HG03432 (cell line): ENCODE data around the gene TUBGCP3.

Experiments
- ATAC-seq: cut with Tn5 transposase; IDR thresholded peaks from one replicate; pipeline ENCODE4 v1.9.1; 2021; ENCODE audit warnings: mild to moderate bottlenecking, moderate library complexity; ENCODE audit not compliant: unreplicated experiment

Gene TUBGCP3

DNA sequence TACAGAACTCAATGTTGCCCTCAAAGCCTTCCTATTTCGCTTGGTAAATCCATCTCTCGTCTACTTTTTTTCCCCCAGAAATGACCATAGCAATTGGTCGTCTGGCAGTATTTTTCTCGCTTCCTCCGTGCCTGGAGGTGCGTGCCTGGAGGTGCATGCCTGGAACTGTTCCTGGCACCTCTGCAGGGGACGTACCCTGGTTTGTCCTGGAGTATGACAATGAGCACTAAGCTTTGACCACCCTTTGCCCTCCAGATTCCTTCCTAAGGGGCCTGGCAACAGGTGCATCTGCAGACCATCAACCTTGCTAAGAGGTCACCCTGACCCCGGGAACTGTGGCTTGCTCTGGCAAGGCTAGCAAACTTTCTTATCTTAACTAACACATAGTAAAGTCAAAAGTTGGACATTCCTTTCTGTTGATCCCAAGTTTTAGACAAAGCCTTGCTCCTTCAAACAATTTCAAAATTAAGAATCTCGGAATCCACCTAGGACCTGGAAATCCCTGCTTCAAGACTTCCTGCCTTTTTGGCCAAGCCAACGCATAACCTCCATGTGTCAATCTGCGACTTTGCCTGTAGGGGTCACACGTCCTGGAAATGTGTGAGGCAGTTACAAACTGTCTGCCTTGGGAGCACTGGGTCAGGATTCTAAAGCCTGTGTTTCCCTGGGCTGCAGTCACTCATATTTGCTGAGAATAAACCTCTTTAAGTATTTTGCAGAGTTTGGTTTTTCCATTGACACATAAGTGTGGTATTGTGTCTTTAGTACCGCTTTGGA lies 28.8 kb upstream of the TUBGCP3 start:
- peak; percentile 74 for ATAC-seq

DNA sequence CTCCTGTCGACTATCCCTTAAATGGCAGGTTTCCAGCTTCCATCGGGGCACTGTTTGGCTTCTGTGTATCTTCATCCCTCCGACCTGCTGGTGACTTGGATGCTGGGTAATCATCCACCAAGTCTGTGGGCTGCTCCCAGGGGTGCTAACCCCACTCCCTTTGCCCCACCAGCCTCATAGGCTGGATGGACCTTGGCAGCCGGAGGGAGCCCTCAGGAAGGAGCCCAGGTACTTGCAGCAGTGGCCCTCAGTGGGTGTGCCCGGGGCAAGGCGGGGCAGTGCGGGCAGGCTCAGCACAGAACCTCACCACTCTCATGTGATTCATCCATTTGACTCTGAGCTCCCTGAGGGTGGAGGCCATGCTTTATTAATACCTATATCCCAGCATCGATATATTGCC lies 27.4 kb upstream of the TUBGCP3 start:
- ATAC-seq: no peak

DNA sequence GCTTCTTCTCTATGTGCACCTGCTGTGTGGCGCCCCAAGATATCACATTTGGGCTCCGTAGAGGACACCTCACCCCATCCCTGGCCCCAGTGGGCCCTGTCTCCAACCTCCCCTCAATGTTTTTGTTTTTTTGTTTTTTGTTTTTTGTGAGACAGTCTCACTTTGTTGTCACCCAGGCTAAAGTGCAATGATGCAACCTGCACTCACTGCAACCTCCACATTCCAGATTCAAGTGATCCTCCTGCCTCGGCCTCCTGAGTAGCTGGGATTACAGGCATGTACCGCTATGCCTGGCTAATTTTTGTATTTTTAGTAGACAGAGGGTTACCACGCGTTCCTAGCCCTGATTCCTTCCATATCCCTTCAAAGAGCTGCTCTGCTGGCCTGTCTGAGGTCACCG lies 26.9 kb upstream of the TUBGCP3 start:
- no peak for ATAC-seq

DNA sequence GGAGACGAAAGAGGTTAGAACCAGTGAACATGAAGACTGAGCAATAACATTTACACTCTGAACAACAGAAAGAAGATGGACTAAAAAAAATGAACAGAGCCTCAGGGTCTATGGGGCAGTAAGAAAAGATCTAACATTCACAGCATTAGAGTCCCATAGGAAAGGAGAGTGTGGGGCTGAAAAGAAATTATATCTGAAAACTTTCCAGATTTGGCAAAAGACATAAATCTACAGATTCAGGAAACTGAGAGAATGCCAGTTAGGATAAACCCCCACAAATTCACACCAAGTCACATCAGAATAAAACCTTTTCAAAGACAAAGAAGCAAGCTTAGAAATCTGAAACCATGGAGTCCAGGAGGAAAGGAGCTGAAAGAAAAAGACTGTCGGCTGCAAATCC lies 20.3 kb upstream of the TUBGCP3 start:
- no peak for ATAC-seq

DNA sequence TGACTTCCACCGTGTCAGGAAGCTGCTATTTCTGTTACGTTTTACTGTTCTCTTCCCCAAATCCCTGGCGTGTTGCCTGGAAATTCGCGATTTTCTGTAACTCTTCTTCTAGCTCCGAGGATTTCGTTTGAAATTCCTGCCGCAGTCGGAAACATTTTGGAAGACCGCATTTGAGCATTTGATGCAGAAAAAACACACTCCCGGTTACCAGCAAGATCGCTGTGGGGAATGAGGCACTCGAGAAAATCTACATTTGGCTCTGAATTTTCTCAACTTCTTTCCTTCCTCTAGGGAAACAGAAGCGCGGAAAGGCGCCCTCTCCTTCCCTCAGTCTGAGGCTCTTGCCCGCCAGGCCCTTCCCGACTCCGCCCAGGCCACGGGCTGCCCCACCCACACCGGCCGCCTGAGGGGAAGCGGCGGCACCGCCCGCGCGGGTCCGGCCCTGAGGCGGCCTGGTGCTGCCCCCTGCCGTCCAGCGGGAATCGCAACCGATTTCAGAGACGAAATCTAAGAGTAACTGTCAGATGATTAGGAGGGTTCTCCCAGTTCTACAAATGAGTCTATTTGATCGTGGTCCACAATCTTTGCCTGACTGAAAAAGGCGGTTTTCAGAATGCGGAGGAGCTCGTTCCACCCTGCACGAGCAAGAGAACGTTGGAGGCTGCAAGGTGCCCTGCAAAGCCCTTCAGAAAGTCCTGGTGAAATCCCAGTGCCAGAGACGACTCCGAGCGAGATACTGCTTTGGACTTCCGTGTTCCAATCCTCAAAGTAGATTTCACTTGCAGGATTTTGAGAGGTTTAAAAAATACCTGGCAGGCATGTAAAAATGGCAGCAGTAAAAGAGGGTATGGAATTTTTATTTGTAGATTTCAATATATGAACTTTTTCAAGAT lies 18.4 kb upstream of the TUBGCP3 start:
- ATAC-seq: peak; percentile 100

GRCh38 chr13:112605531-112605990 lies 17.6 kb upstream of the TUBGCP3 start:
- no peak for ATAC-seq

- no peak for ATAC-seq
Measured at GRCh38 chr13:112603641-112604225, 15.8 kb upstream of the TUBGCP3 start.

- no peak for ATAC-seq
Measured at GRCh38 chr13:112602189-112602588, 14.2 kb upstream of the TUBGCP3 start.

DNA sequence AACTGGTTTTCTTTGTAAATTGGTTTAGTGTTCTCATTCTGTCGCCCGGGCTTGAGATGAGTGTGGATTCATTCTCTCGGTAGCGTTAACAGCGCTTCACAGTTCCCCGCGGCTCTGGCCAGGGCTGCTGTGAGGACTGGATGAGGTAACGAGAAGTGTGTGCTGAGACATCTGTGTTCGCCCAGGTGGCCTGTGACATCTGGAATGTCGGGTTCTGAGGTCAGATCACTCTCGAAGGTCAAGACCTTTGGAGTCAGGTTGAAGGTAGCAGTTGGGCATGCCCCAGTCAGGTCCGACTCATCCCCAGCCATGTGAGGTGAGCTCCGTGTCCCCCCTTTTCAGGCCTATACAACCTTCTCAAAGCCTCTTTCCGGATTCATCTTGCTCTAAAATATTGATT lies 13.4 kb upstream of the TUBGCP3 start:
- no peak for ATAC-seq

DNA sequence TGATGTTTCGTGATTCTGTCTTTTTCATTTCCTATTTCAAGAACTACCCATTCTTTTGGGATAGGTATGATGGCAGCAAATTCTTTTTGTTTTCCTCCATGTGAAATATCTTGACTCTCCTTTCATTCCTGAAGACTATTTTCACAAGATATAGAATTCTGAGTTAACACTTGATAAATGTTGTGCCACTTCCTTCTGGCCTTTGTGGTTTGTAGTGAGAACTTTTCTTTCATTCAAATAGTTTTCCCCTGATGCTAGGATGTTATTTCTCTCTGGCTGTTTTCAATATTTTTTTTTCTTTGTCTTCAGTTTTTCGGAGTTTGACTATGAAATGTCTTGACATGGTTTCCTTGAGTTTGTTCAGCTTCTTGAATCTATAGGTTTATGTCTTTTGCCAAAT lies 8.3 kb upstream of the TUBGCP3 start:
- no peak for ATAC-seq

DNA sequence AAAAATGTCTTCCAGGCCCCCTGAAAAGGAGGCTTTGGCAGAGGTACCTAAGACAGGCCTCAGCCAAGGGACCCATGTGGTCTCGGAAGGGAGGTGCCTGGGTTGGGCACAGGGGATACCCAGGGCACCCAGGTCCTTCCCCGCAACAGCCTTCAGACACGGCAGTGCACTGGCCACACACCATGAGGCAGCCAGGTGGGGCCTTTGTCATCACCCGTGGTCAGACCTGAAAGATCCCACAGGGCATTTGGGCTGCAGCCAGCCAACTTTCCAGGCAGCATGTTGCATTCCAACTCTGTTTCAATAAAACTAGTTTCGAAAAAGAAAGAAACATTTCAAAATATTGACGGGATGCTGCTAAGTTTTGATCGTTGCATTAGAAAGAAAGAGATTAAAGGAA lies 4.7 kb upstream of the TUBGCP3 start:
- ATAC-seq: no peak

GRCh38 chr13:112592181-112592580 lies 4.2 kb upstream of the TUBGCP3 start:
- ATAC-seq: no peak

- no peak for ATAC-seq
Measured at GRCh38 chr13:112588490-112589297, 741 bp upstream of the TUBGCP3 start.

GRCh38 chr13:112587212-112587763 lies 665 bp downstream of the TUBGCP3 start:
- peak; percentile 60 for ATAC-seq

GRCh38 chr13:112586334-112586960 lies 1.5 kb downstream of the TUBGCP3 start:
- ATAC-seq: no peak

DNA sequence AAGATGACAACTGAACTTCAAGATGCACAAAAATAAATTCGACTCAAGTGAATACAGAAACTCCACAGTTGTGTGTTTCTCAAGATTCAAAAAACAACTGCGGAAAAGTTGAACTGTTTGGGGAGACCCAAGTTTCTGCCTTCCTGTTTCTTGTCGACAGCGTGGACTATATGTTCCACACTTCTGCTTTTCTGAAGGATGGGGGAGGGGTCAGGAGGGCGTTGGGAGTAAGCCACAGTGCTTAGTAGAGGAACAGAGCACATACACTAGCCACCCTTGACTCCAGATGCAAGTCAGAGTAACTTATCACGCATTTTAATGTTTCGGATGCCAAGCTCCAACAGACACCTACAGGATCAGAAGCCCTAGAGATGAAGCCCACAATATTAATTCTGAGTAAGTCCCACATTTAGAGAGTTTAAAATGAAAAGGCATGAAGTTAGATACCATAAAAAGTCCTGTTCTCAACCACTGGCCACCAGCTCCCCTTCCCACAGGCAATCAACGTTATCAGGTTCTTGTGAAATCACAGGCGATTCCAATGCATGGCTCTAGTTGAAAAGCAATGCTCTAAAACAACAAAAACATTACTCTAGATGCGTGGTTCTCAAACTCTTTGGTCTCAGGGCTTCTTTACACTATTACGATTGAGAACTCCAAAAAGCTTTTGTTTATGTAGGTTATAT lies 4.2 kb downstream of the TUBGCP3 start:
- peak; percentile 36 for ATAC-seq

DNA sequence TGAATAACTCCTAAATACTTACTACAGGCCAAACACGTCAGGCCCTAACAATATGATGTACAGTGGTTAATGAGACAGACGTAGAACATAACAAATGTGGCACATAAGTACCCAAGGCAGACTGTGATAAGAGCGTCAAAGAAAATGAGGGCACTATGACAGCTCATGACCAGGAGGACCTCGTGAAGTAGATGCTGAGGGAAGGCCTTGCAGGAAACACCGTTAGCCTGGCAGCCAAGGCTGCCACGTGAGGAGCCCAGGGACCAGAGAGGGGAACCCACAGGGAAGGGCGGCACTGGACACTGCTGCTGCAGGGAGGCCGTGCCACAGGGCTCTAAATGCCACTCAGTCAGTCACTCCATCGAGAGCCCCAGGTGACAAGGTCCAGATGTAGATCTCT lies 5.7 kb downstream of the TUBGCP3 start:
- no peak for ATAC-seq

- no peak for ATAC-seq
Measured at GRCh38 chr13:112580912-112581311, 7.0 kb downstream of the TUBGCP3 start.

DNA sequence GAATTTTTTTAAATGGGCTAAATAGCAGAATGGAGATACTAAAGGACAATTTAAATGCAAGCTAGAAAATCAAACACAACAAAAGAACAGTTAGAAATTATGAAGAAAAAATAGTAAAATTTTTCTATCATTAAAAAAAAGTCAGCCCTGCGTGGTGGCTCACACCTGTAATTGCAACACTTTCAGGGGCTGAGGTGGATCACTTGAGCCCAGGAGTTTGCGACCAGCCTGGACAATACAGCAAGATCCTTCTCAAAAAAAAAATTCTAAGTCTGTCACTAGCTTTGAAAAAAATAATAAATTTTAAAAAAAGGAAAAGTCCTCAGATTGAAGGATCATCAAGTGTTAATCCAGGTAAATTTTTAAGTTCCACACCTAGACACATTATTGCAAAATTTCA lies 7.7 kb downstream of the TUBGCP3 start:
- ATAC-seq: no peak
